Large intestine (tissue), 3 donors: ENCODE results near the gene UBE2QL1. TPM values are rescaled to one million over a fixed set of nuclear protein-coding genes. Genes with fewer than 3 reads are reported as not detected.

Source experiments
- DNase-seq, 2 donors: peaks; one replicate each; pipeline versions ENCODE4 v3.0.0 to v3.0.0-alpha.2; 2013
- H3K27ac ChIP-seq: one replicate; pipeline ENCODE4 v1.5.1; 2013; ENCODE audit warnings: low read length
- H3K27me3 ChIP-seq: 2 replicates; pipeline ENCODE4 v1.6.1; 2013; ENCODE audit warnings: low read length; ENCODE audit not compliant: control insufficient read depth, insufficient read depth
- H3K36me3 ChIP-seq: 2 replicates; pipeline ENCODE4 v1.6.1; 2013; ENCODE audit warnings: low read length; ENCODE audit not compliant: control insufficient read depth, insufficient read depth
- H3K4me1 ChIP-seq: one replicate; pipeline ENCODE4 v1.6.1; 2013; ENCODE audit warnings: low read length; ENCODE audit not compliant: control insufficient read depth, insufficient read depth
- H3K4me3 ChIP-seq: one replicate; pipeline ENCODE4 v1.5.1; 2013; ENCODE audit warnings: low read length
- H3K9me3 ChIP-seq: one replicate; pipeline ENCODE4 v1.6.1; 2013; ENCODE audit warnings: mild to moderate bottlenecking, low read depth, low read length, moderate library complexity; ENCODE audit not compliant: control insufficient read depth
- WGBS: methylation state at CpG from one replicate; pipeline ENCODE4 v1.1.5; 2013; ENCODE audit warnings: low lambda C conversion rate; ENCODE audit not compliant: insufficient coverage; 5-methylcytosine and 5-hydroxymethylcytosine counted together
- polyA plus RNA-seq: library from polyadenylated mRNA; unstranded; fragments of 120-200 nt; gene quantifications from one replicate; pipeline ENCODE4 v1.2.1, GENCODE V29; 2013

The UBE2QL1 gene
- polyA plus RNA-seq, 1 donor = 0.81 TPM

DNA sequence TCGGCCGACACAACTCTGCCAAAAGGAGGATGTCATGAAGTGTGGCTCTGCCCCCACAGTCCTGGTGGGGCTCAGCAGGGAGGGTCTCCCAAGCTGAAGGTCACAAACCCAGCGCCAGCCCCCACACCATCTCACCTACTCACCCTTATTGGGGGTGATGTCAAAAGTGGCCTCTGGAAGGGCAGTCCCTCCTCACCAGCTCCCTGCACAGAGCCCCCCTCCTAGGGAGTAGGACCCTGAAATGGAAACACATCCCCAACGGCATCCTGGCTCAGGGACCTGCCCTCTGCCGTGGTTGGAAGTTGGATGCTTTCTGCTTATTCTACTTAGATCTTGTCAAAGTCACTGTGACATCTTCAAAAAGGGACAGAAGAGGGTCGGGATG lies 94.7 kb downstream of the UBE2QL1 start:
- WGBS = no CpG with 5 or more reads among the region's 6 CpGs
- H3K9me3 ChIP-seq = no peaks in the 10 kb centered on the region
- H3K36me3 ChIP-seq = no peaks in the 10 kb centered on the region
- H3K4me3 ChIP-seq = no peak overlapping the region
- no peaks in the 10 kb centered on the region for H3K4me1 ChIP-seq
- no peak for DNase-seq
- no peak overlapping the region for H3K27ac ChIP-seq
- peaks cover 2% of the 10 kb centered on the region for H3K27me3 ChIP-seq

DNA sequence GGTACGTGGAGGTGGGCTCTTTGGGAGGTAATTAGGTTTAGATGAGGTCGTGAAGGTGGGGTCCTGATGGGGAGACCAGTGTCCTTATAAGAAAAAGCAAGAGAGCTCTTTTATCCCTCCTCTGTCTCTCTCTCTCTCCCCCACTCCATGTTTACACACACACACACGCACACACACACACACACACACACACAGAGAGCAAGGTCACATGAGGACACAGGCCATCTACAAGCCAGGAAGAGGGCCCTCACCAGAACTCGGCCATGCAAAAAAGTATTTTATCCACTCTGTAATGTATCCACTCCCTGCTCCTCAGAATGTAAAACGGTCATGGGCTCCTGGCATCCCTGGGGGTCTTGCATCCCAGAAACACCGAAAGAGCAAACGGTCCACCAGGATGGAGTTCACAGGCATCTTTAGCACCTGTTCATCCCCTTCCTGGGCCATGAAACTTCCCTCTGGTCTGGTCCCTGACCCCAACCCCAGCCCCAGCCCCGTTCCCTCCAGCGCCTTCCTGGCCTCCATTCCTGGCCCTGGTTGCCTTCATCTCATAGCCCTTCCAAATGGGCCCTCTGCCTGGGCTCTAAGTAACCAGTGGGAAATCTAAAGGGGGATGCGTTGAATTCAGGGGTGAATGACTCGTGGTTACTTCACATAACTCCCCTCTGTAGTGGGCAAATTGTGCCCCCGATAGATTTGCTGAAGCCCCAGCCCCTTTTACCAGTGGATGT lies 95.3 kb downstream of the UBE2QL1 start:
- no peak overlapping the region for H3K4me3 ChIP-seq

More for the DNA sequence above, 95.3 kb downstream of the UBE2QL1 start:
- no peaks in the 10 kb centered on the region for H3K9me3 ChIP-seq
- H3K4me1 ChIP-seq = no peaks in the 10 kb centered on the region
- no peak for DNase-seq
- no peaks in the 10 kb centered on the region for H3K36me3 ChIP-seq
- WGBS = no CpG with 5 or more reads among the region's 12 CpGs
- peaks cover 2% of the 10 kb centered on the region for H3K27me3 ChIP-seq
- H3K27ac ChIP-seq = no peak overlapping the region

Other genes starting within 250 kb of the UBE2QL1 start
- 42.4 TPM for gene MED10, start 70.3 kb upstream of the UBE2QL1 start, polyA plus RNA-seq
- 83.8 TPM for gene NSUN2, start 184.2 kb downstream of the UBE2QL1 start, polyA plus RNA-seq
- gene SRD5A1, start 184.6 kb downstream of the UBE2QL1 start, polyA plus RNA-seq = 9.1 TPM